PC-9 (cell line): ENCODE data around the gene DVL1.

Source experiments
- EZH2 ChIP-seq: fragments of 200-600 bp; sonication (generic); IDR thresholded peaks from 2 replicates; pipeline ENCODE4 v1.8.0; 2017; ENCODE audit warnings: antibody characterized with exemption, low read depth
- TF ChIP-seq, protein P1 (sequence below): fragments of 200-600 bp; sonication (generic); conservative IDR thresholded peaks from 2 replicates; pipeline ENCODE4 v1.6.1; 2017; ENCODE audit warnings: mixed run types, antibody characterized with exemption, mild to moderate bottlenecking, moderate library complexity

DNA sequence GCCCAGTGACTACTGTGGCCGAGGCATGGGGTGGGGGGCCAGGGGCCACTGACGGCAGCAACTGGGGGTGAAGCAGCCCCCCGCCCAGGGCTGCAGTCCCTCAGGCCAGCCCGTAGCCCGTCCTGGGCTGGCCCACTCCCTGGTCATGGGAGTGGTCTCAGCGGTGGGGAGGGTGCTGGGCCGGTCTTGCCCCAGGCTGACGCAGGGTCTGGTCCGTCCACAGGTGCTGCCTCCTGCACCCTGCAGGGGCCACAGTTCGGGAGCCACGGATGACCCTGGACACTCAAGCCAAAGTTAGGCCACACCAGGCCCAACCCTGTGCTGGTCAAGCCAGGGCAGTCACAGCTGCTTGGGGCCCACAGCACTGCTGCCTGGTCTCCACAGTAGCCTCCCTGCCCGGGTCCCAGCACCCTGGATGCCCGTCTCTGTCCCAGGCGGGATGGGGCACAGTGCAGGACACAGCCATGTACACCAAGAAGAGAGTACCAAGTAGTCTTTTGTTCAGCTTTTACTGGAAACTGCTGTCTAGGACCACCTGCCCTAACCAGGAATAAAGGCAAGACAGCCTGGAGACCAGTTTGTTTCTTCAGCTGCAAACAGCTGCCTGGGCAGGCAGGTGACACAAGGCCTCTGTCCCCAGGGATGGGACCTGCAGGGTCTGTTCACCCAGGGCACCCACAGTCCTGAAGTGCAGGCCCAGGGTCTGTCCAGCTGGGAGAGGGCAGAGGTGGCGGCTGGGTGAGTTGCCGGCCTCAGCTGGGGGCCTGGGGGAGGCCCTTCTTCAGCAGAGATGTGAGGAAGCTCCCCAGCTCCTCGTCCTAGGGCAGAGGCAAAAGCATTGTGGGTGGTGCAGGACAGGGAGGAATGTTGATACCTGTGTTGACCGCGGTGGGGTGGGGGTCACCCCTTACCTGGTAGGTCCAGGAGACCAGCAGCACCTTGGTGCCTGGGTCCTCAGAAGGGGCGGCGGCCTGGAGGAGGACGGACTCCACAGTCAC is 37.8 kb downstream of the DVL1 start:
- TF ChIP-seq, protein P1, sequence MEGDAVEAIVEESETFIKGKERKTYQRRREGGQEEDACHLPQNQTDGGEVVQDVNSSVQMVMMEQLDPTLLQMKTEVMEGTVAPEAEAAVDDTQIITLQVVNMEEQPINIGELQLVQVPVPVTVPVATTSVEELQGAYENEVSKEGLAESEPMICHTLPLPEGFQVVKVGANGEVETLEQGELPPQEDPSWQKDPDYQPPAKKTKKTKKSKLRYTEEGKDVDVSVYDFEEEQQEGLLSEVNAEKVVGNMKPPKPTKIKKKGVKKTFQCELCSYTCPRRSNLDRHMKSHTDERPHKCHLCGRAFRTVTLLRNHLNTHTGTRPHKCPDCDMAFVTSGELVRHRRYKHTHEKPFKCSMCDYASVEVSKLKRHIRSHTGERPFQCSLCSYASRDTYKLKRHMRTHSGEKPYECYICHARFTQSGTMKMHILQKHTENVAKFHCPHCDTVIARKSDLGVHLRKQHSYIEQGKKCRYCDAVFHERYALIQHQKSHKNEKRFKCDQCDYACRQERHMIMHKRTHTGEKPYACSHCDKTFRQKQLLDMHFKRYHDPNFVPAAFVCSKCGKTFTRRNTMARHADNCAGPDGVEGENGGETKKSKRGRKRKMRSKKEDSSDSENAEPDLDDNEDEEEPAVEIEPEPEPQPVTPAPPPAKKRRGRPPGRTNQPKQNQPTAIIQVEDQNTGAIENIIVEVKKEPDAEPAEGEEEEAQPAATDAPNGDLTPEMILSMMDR: no peak
- TF ChIP-seq EZH2: no peak
